ENCODE measurements around the gene GDAP1L1. TPM values are rescaled to one million over a fixed set of nuclear protein-coding genes. Genes with fewer than 3 reads are reported as not detected.

Gene GDAP1L1
- total RNA-seq, 1 experiment from 2014 or later = 4.2 TPM

- H3K4me1 ChIP-seq = no peaks in the 10 kb centered on the region
- no TSS peak for BruUV-seq (replicated peaks)
- Mint-ChIP-seq H3K27me3 (ENCODE audit: insufficient read depth, unreplicated experiment) (peaks cover 15% of the 10 kb centered on the region), H3K36me3 (ENCODE audit: insufficient read depth, unreplicated experiment) (no peaks in the 10 kb centered on the region), H3K9me3 (ENCODE audit: unreplicated experiment) (no peaks in the 10 kb centered on the region), H3K27ac (ENCODE audit: unreplicated experiment) (no peak overlapping the region), H3K4me3 (ENCODE audit: unreplicated experiment) (no peak overlapping the region), H3K4me1 (ENCODE audit: low read depth, unreplicated experiment) (no peaks in the 10 kb centered on the region)
- no peak for TF ChIP-seq CTCF (IDR thresholded peaks at IDR 0.05; ENCODE audit: insufficient read depth in 1 of 2, low read depth in 1 of 2, low read length in 1 of 2, severe bottlenecking in 1 of 2, unreplicated experiment in 1 of 2)
- ChIA-PET POLR2A (no interaction called here), CTCF (no interaction called here)
- no peaks in the 10 kb centered on the region for H3K36me3 ChIP-seq (ENCODE audit: control insufficient read depth, insufficient read depth, low read length)
- no peaks in the 10 kb centered on the region for H3K9me3 ChIP-seq
- no peaks in the 10 kb centered on the region for H3K27me3 ChIP-seq (replicated peaks; ENCODE audit: control insufficient read depth, insufficient read depth, low read length)
- intact Hi-C loops (cut with micrococcal nuclease; ENCODE audit: unreplicated experiment) = no loop called here
- no peak for DNase-seq
- H3K4me3 ChIP-seq (ENCODE audit: low read depth, low read length) = no peak overlapping the region
These were observed 11.2 kb downstream of the GDAP1L1 start for GRCh38 chr20:44258226-44258890.

GRCh38 chr20:44264287-44264686 is 17.2 kb downstream of the GDAP1L1 start:
- intact Hi-C loops (cut with micrococcal nuclease; ENCODE audit: unreplicated experiment) = loop anchor here (1.0 kb wide), 1 partner anchor 16 kb away; no protein-coding TSS in a partner anchor
- no peaks in the 10 kb centered on the region for H3K27me3 ChIP-seq (replicated peaks; ENCODE audit: control insufficient read depth, insufficient read depth, low read length)
- ChIA-PET CTCF (interaction anchor here (1.2 to 3.2 kb wide), 3 partner anchors 17 to 46 kb away, joined by 4 to 22 read pairs (median 7); partner anchors contain the start of genes FITM2 and GDAP1L1), POLR2A (no interaction called here)
- no peaks in the 10 kb centered on the region for H3K4me1 Mint-ChIP-seq (ENCODE audit: low read depth, unreplicated experiment)
- peaks cover 3% of the 10 kb centered on the region; the same call in 1 of the 2 replicates for H3K9me3 ChIP-seq
- H3K36me3 Mint-ChIP-seq (ENCODE audit: insufficient read depth, unreplicated experiment) = no peaks in the 10 kb centered on the region
- no peak overlapping the region for H3K4me3 ChIP-seq (ENCODE audit: low read depth, low read length)
- no peak overlapping the region for H3K4me3 Mint-ChIP-seq (ENCODE audit: unreplicated experiment)
- DNase-seq = peak; percentile 63 to 70
- H3K27me3 Mint-ChIP-seq (ENCODE audit: insufficient read depth, unreplicated experiment) = peaks cover 14% of the 10 kb centered on the region
- H3K9me3 Mint-ChIP-seq (ENCODE audit: unreplicated experiment) = no peaks in the 10 kb centered on the region
- no TSS peak for BruUV-seq (replicated peaks)
- no peak for TF ChIP-seq CTCF (IDR thresholded peaks at IDR 0.05; ENCODE audit: insufficient read depth in 1 of 2, low read depth in 1 of 2, low read length in 1 of 2, severe bottlenecking in 1 of 2, unreplicated experiment in 1 of 2)
- H3K27ac Mint-ChIP-seq (ENCODE audit: unreplicated experiment) = no peak overlapping the region
- H3K4me1 ChIP-seq = no peaks in the 10 kb centered on the region
- H3K36me3 ChIP-seq (ENCODE audit: control insufficient read depth, insufficient read depth, low read length) = no peaks in the 10 kb centered on the region

GRCh38 chr20:44268802-44269201 is 21.7 kb downstream of the GDAP1L1 start:
- no peak overlapping the region for H3K27ac Mint-ChIP-seq (ENCODE audit: unreplicated experiment)
- DNase-seq = no peak
- POLR2A ChIA-PET = no interaction called here
- H3K27me3 Mint-ChIP-seq (ENCODE audit: insufficient read depth, unreplicated experiment) = peaks cover 3% of the 10 kb centered on the region
- H3K36me3 Mint-ChIP-seq (ENCODE audit: insufficient read depth, unreplicated experiment) = no peaks in the 10 kb centered on the region
- no peaks in the 10 kb centered on the region for H3K4me1 ChIP-seq
- peaks cover 3% of the 10 kb centered on the region; the same call in 1 of the 2 replicates for H3K9me3 ChIP-seq
- BruUV-seq (replicated peaks) = no TSS peak
- no peaks in the 10 kb centered on the region for H3K36me3 ChIP-seq (ENCODE audit: control insufficient read depth, insufficient read depth, low read length)
- intact Hi-C loops (cut with micrococcal nuclease; ENCODE audit: unreplicated experiment) = no loop called here
- H3K4me3 ChIP-seq (ENCODE audit: low read depth, low read length) = no peak overlapping the region
- H3K9me3 Mint-ChIP-seq (ENCODE audit: unreplicated experiment) = no peaks in the 10 kb centered on the region
- no peaks in the 10 kb centered on the region for H3K4me1 Mint-ChIP-seq (ENCODE audit: low read depth, unreplicated experiment)
- TF ChIP-seq CTCF (IDR thresholded peaks at IDR 0.05; ENCODE audit: insufficient read depth in 1 of 2, low read depth in 1 of 2, low read length in 1 of 2, severe bottlenecking in 1 of 2, unreplicated experiment in 1 of 2) = no peak
- CTCF ChIA-PET = interaction anchor here (1.3 kb wide), 1 partner anchor 51 kb away, joined by 3 read pairs; no protein-coding TSS in a partner anchor
- H3K4me3 Mint-ChIP-seq (ENCODE audit: unreplicated experiment) = no peak overlapping the region
- H3K27me3 ChIP-seq (replicated peaks; ENCODE audit: control insufficient read depth, insufficient read depth, low read length) = no peaks in the 10 kb centered on the region
